K562 (cell line): ENCODE measurements around the gene RPS8. TPM values are rescaled to one million over a fixed set of nuclear protein-coding genes. Genes with fewer than 3 reads are reported as not detected.
A peak's percentile ranks its signal among the peaks of the same experiment; 100 is the strongest.

Experiments
- CTCFL ChIP-seq: IDR thresholded peaks from 2 replicates; pipeline ENCODE4 v1.6.1; 2011; ENCODE audit warnings: borderline replicate concordance, low read depth, mild to moderate bottlenecking, moderate library complexity, low read length; ENCODE audit not compliant: insufficient read depth, poor library complexity, severe bottlenecking
- HNRNPL ChIP-seq: fragments of 200-400 bp; formaldehyde crosslinking; IDR thresholded peaks from 2 replicates; pipeline ENCODE4 v1.6.1; 2017; ENCODE audit warnings: low read depth, mild to moderate bottlenecking, low read length
- POLR2AphosphoS5 ChIP-seq: IDR thresholded peaks from 2 replicates; pipeline ENCODE4 v1.6.1; 2011; ENCODE audit warnings: mild to moderate bottlenecking, low read depth, low read length, moderate library complexity; ENCODE audit not compliant: control insufficient read depth, insufficient read depth
- RBFOX2 ChIP-seq: fragments of 200-400 bp; formaldehyde crosslinking; IDR thresholded peaks from 2 replicates; pipeline ENCODE4 v1.6.1; 2017; ENCODE audit warnings: low read depth, mild to moderate bottlenecking, low read length, moderate library complexity
- SPI1 ChIP-seq: IDR thresholded peaks from 2 replicates; pipeline ENCODE4 v1.6.1; 2011; ENCODE audit warnings: low read depth, low read length, control low read depth, borderline replicate concordance
- ZBTB33 ChIP-seq: sonication (generic); formaldehyde crosslinking; IDR thresholded peaks from 2 replicates; pipeline ENCODE4 v1.8.1; 2023; ENCODE audit warnings: mild to moderate bottlenecking, missing genetic modification reagents
- polyA plus RNA-seq, 8 experiments: library from polyadenylated mRNA; depleted of rRNA in 4 of 8; stranded (reverse) in 5 of 8; unstranded in 3 of 8; fragments of >200 nt; fragmentation: Nextera tagmentation in 2 of 8; fragmentation: Illumina TruSeq in 1 of 8; extraction: Ambion mirVana in 2 of 8; extraction: Trizol in 1 of 8; gene quantifications; 2 replicates each; pipeline versions ENCODE4 v1.2.1 to v1.2.3, GENCODE V29; 2011 to 2014; ENCODE audit warnings: inconsistent platforms in 1 of 8, missing spikeins in 1 of 8
- total RNA-seq, 7 experiments: library from RNA; depleted of rRNA in 6 of 7; stranded (reverse); fragments of >200 nt in 6 of 7; fragmentation: Illumina TruSeq in 2 of 7; extraction: Trizol in 2 of 7; gene quantifications; 2 replicates each; pipeline versions ENCODE4 v1.2.1 to v1.2.3, GENCODE V29; 2011 to 2021; ENCODE audit warnings: low replicate concordance in 1 of 7

The RPS8 gene
- total and polyA plus RNA-seq, 9 of the 15 experiments (the other 6 are each of a cell fraction or from before 2014, with no cell fraction given) = 2,431 to 4,168 (median 3,109) TPM

GRCh38 chr1:44806025-44806703, 30.8 kb downstream of the RPS8 start (continued):
- no peak for TF ChIP-seq CTCFL
- peak; percentile 98 for TF ChIP-seq ZBTB33
- peak; percentile 12; the same call in 1 of the 2 replicates for TF ChIP-seq POLR2AphosphoS5
- TF ChIP-seq RBFOX2 = peak; percentile 83
- TF ChIP-seq SPI1 = no peak
- TF ChIP-seq HNRNPL = peak; percentile 85; the same call in 1 of the 2 replicates
